Tibial nerve (tissue), 4 donors: Measurements from ENCODE around the gene DDX39A.

ENCODE experiments used
- EP300 ChIP-seq, 2 donors: sonication (generic); formaldehyde crosslinking; IDR thresholded peaks; one replicate each; pipeline ENCODE4 v1.6.1; 2017; ENCODE audit warnings: antibody characterized with exemption in 2 of 2, mild to moderate bottlenecking in 1 of 2
- TF ChIP-seq, protein P1 (sequence below), 5 experiments: fragments of 200-600 bp in 3 of 5; fragments of 450-650 bp in 2 of 5; sonication (generic) in 3 of 5; IDR thresholded peaks; one replicate each; pipeline ENCODE4 v1.5.1; 2016 to 2019; ENCODE audit warnings: antibody characterized with exemption in 5 of 5, mild to moderate bottlenecking in 3 of 5, moderate library complexity in 2 of 5

DNA sequence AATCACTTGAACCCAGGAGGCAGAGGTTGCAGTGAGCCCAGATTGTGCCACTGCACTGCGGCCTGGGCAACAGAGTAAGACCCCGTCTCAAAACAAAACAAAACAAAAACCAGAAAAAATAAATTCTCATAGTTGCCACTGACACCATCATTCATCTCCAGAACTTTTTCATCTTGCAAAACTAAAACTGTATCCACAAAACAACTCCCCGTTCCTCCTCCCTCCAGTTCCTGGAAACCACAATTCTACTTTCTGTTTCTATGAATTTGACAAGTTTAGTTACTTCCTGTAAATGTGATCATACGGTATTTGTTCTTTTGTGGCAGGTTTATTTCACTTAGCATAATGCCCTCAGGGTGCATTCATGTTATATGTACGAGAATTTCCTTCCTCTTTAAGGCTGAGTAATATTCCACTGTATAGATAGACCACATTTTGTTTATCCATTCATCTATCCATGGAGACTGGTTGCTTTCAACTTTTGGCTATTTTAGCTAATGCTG, 51.1 kb downstream of the DDX39A start:
- no peak for TF ChIP-seq EP300 (IDR thresholded peaks at IDR 0.05)
- TF ChIP-seq, protein P1, sequence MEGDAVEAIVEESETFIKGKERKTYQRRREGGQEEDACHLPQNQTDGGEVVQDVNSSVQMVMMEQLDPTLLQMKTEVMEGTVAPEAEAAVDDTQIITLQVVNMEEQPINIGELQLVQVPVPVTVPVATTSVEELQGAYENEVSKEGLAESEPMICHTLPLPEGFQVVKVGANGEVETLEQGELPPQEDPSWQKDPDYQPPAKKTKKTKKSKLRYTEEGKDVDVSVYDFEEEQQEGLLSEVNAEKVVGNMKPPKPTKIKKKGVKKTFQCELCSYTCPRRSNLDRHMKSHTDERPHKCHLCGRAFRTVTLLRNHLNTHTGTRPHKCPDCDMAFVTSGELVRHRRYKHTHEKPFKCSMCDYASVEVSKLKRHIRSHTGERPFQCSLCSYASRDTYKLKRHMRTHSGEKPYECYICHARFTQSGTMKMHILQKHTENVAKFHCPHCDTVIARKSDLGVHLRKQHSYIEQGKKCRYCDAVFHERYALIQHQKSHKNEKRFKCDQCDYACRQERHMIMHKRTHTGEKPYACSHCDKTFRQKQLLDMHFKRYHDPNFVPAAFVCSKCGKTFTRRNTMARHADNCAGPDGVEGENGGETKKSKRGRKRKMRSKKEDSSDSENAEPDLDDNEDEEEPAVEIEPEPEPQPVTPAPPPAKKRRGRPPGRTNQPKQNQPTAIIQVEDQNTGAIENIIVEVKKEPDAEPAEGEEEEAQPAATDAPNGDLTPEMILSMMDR (IDR thresholded peaks at IDR 0.05) = no peak
